GM18499 (cell line): ENCODE data around the gene DTHD1.

Source experiments
- ATAC-seq: cut with Tn5 transposase; IDR thresholded peaks from one replicate; pipeline ENCODE4 v1.9.1; 2021; ENCODE audit warnings: moderate number of reproducible peaks; ENCODE audit not compliant: insufficient read depth, unreplicated experiment

Gene DTHD1

DNA sequence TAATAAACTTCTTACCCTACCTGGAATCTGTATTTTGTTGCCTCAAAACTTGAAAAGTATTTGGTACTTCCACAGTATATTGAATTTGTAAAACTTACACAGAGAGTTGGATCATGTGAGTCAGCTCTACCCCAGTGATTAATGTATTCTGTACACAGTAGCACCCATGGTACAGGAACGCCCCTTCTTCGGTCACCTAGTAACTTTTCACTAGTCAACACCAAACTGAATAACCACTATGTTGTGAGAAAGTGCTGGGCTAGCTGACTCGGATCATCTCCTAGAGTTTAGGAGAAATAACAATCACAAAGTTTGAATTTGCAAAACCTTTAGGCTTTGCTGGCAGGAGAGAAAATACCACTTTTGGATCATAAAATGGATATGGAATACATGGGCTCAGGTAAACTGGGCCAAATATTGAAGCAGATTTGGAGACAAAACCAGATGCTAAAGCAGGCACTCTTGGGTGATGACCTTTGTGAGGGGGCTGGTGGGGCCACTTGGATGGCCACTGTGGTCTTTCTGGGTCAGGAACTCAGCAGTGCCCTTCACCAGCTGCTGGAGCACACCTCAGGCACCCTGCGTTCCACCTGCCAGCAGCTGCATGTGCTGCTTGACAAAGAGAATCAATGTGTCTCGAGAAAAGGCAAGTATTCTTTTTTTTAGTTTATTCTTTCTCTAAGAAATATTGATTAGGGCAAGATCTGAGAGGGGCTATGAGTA lies at the start of gene DTHD1:
Gene DTHD1 (plus strand): TSS at position 233 of the 723 bp plus-strand sequence. CDS start 143 bp downstream, at position 376.
- no peak for ATAC-seq

DNA sequence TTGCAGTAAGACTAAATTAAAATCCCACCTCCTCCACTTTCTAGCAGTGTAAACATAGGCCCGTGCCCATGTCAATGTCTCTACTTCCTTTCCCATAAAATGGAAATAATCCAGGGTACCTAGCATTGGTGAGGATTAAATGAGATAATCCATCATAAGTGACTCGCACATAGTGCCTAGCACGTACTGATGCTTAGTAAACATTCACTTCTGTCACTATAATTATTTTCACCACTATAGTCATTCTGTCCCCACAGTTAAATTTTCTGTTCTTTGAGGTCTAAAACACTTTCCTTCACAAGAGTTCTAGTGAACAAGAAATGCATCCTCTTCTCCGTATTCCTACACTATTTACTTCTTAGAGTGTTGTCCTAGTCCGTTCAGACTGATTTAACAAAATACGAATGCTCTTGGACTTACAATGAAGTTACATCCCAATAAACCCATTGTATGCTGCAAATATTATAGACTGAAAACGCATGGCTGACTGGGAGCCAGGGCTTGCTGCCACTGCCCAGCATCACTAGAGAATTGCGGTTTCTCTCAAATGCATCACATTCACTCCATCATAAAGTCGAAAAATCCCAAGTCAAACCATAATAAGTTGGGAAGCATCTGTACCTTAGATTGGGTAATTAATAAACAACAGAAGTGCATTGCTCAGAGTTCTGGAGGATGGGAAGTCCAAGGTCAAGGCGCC lies 47.7 kb upstream of the DTHD1 start:
- ATAC-seq, result no peak

DNA sequence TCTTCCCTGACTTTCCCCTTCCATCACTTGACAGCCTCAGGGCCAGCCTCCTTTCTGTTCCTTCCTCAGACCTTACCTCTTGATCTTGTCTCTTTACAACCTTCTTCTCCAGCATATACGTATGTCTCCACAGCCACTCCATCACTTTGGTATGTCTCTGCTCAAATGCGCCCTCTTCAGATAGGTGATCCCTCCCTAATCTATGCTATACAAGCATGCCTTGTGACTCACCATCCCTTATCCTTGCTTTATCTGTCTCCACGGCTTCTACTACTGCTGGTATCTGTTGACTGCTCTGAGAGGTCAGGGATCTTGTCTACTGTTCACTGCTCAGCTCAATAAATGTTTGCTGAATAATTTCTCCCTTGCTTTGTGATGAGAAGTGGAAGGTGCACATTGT lies 46.1 kb upstream of the DTHD1 start:
- ATAC-seq, result no peak

DNA sequence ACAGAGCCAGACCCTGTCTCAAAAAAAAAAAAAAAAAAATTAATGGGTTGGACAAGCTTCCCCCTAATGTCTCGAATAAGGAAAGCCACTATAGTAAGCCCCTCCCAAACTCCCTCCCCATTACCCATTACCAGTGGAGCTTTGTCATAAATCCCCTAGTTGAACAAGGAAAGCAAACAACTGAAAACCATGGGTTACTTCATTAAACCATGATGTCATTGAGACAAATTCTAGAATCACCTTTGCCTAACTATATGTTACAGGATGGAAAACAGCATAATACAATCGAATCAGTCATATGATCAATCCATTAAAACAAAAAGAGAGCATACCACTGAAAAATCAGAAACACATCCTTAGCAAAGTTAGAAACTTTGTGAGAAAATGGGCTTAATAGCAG lies 45.3 kb upstream of the DTHD1 start:
- no peak for ATAC-seq

DNA sequence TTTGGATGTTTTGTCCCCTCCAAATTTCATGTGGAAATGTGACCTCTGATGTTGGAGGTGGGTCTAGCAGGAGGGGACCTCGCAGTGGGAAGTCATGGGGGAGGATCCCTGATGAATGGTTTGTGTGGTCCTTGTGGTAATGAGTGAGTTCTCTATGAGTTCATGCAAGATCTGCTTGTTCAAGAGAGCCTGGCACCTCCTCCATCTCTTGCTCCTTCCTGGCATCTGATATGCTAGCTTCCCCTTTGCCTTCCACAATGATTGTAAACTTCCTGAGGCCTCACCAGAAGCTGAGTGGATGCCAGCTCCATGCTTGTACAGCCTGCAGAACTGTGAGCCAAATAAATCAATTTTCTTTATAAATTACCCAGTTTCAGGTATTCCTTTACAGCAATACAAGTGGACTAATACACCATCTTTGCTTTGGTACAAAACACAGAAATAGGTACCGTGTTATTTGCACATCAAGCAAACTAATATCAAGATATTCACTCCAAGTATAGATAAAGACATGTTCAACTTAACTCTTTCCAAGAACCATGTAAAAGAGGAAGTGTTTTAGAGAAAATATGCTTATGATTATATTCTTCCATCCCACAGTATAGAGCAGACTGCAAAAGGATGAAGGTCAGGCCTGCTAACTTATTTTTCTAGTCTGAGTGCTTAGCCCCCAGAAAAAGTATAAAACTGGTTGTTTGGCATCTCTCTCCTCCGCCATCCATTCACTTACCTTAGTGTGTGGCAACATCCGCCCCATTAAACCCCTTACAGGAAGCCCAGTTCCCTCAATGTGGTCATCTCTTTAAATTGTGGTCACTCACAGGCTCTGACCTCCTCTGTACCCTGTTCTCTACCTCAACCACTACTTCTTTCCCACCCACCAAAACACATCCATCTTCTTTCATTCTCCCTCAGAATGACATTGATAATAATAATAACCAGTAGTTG lies 43.8 kb upstream of the DTHD1 start:
- no peak for ATAC-seq

DNA sequence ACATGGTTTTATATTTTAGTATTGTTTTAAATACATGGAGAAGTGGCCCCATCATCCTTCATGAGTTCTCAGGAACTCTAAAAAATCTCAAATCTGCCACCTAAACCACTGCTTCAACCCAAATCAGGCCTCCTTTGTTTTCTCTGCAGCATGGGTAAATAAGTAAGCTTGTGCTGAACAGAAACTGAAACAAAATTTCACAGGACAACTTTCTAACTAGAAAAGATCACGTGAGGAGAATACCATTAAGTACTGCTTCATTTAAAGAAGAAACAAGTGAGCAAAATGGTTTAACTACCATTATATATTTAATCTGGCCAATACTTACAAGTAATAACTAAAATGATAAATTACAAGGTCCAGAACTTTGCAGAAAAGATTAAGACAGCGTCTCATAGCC lies 39.6 kb upstream of the DTHD1 start:
- ATAC-seq, result peak; percentile 51

DNA sequence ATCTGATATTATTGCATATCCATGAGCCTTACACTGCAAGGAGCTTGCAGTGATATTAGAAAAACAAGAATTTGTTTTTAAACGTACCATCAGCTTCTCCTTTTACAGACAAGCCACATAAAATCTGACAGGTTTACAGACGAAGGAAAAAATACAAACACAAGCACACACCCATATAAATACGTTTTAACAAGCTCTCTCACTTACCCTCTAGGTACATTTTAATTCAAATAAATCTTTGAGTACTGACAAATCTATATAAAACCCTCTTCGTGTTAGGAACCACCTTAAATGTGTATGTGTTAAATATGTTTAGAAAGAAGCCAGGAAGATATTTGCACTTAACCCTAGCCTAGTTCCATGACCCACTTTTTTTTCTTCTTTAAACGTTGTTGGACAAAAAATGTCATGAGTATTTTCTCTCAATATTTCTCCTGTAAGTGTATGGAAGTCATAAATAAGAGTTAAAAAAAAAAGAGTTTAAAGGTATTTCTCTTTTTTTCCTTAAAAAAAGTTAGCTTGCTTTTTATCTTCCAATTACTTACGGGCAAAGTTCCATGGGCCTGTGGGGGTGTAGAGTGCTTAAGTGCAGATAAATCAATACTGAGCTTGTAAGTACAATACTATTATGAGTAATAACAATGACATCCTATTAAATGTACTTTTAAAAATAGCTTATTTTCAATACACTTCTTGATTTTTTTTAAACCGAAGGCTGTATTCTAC lies 38.6 kb upstream of the DTHD1 start:
- ATAC-seq, result no peak

DNA sequence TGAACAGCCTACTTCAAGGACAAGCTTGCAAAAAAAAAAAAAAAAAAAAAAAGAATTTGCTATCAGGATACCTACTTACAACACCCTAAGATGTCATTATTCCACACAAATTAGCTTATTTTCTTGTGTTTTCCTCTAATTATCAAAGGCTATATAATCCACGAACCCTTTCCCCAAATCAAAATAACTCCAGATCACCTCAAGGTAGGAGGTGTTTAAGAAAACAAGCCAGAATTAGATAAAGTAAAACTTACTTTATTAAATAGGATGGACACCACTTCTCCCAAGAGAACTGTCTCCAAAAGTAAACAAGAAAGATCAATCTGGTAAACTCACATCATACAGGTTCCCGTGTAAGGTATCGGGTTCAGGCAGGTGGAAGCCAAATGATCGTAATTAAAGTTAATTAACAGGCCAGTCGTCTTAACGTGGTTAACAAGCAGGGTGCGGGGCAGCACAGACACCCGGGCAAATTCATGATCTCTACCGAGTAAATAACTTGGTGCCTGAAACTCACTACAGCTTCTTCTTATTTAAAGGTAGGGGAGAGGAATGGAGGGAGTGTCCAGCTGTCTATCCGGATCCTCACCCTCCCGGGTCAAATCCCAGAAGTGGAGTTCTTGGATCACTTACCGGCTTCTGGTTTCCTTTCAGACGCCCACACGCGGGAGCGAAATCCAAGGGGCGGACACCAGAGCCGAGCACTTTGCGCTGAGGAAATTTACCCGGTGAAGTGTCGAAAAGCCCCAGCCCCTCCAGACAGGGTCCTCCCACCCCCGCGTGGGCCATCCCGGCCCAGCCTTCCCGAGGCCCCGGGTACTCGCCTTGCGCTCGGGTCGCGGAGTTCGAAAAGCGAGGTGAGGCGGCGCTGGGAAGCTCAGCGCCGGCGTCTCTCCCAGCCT lies 37.8 kb upstream of the DTHD1 start:
- peak; percentile 3 for ATAC-seq

DNA sequence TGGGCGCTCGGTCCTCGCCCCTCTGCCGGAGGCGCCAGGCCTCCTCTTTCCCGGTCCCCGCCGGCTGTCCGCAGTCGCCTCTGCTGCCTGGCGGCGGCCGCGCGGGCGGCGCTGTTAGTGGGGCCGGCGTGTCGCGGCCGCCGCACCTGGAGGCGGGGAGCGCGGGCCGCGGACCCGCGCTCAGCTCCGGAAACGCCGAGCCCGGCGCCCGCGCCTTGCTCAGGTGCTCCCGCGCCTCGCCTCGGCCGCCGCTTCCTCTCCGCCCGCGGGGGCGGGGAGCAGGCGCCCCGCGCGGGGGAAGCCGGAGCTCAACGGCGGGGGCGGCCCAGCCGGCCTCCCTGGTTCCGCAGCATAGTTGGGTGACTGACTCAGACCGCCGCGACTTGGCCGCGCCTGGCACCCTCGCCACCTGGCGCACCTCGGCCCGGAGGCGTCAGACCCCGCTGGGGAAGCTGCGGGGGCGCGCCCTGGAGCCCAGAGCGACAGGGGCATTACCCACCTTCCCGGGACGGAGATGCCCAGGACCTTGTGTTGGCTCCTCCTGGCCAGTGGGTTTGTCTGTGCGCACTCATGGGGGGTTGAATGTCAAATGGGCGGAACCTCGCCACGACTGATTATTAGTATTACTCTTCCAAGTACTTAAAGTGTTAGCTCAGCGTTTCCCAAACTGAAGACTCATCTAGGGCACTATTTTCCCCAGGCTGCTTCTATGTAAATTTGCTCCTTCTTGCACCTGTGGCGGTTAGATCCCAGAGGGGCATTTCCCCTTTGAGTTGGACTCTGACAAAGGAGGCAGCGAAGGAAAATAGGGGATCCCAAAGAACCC lies 36.9 kb upstream of the DTHD1 start, which contains the start of gene ARAP2:
Gene ARAP2 (minus strand): TSS at position 258 of the 826 bp plus-strand sequence. CDS start 15,028 bp downstream, outside the sequence.
- peak; percentile 29 for ATAC-seq

DNA sequence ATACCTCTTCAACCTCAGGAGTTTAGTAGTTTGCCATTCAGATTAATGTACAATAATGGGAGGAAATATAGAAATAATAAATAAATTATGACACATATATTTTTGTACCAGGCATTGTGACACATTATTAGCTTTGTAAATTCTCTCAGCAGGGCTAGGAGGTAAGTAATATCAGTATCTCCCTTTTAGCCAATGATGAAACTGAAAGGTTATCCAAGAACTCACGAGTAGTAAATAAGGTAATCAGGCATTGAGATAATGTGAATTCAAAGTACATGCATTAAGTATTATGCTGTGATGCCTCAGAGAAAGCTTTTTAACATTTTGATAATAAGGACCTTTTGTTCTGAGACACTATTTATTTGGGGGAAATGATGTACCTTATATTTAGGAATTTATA lies 31.8 kb upstream of the DTHD1 start:
- no peak for ATAC-seq

DNA sequence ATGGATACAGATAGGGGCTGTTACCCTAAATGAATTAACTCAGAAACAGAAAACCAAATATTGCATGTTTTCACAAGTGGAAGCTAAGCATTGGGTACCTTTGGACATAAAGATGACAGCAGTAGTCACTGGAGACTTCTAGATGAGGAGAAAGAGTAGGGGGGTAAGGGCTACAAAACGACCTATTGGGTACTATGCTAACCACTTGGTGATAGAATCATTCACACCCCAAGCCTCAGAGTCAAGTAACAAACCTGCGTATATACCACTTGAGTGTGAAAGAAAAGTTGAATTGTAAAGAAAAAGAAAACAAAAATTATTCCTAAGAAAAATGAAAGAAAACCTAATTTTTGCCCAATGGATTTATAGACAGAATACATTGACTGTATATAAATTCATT lies 29.4 kb upstream of the DTHD1 start:
- ATAC-seq, result no peak

DNA sequence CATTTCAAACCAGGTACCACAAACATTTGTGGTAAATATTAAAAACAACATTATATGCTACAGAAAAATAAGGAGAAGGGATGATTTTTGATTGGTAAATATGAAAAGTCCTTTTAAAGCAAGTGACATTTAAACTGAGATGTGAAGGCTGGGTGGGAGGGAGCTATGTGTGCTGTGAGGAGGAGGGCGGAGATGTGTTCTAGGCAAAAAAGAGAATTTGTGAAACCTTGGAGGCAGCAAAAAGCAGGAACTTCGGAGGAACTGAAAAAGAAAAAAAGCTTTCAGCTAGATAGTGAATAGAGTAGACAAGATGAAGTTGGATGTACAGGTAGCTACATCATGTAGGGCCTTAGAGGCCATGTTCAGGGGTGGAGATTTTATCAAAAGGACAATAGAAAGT lies 27.0 kb upstream of the DTHD1 start:
- no peak for ATAC-seq

DNA sequence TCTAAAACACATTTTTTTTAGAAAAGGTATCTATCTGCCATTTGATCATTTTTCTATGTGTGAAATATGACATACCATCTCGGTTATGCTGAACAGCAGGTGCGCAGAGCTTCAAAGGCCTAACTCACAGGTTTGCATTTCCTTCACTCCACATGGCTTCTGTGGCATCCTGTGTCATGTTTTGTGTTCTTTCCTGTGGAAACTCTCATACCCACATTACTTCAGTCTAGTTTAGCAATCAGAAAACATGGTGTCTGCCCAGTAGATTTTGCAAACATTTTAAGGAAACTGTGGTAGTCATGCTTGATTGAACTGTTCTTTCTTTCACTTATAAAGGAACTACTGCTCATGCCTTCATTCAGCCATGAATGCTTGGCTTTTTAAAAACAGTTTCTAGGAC lies 25.8 kb upstream of the DTHD1 start:
- peak; percentile 68 for ATAC-seq

DNA sequence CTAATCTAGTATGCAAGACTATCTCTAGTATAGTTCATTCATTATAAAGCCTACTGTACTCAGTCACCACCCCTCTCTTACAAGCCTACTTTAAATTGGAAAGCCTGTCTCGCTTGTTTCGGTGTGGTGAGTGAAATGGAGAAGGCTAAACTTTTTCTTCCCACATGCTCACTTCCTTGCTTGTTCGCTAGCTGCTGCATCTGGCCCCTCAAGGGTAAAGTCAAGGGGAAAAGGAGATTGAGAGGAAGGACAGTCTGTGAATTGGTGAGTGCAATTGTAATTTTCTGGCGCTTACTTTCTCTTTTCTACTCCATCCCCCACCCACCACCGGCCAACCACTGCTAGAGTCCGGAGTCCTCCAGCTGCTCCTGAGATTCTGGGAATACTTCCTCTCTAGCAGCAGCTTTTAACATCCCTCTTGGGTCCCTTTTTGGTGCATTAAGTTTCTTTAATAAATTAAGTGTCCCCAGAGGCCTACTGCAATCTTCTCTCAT lies 25.0 kb upstream of the DTHD1 start:
- peak; percentile 37 for ATAC-seq

DNA sequence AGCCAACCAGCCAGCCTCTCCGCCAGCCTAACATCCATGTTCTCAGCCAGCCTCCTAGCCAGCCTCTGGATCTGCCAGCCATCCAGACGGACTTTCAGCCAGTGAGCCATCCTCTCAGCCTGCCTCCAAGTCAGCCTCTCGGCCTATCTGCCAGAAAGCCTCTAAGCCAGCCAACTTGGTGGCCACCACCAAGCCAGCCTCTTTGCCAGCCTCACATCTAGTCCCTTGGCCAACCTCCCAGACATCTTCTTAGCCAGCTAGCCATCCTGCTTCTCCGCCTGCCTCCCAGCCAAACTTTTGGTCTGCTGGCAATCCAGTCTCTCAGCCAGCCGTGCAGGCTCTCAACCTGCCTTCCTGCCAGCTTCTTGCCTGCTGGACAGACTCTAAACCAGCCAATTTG lies 20.7 kb upstream of the DTHD1 start:
- ATAC-seq, result no peak

DNA sequence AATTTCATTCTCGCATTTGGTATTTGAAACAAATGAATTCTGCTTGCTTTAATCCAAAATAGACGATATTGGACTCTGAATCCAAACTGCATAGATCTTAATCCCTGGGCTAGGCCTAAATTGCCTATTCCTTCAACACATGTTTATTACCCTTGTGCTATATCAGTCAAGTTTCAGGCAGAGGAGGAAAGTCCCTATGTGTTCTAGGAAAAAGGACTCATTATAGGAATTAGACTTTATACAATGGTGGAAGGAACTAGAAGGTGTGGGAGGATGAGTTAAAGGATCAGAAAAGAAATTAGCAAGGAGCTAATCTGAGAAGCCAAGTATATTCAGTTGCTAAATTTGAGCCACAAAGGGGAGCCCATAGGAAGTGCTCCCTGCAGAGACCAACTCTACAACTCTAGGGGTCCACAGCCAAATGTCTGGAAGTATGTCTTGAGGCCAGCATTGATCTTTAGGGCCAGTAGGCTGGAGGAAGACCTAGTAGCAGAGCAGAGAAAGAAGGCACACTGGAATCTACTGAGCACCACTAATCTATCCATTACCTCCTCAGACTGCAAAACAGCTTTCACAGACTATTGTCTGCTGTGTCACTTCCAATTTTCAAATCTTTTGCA lies 17.1 kb upstream of the DTHD1 start:
- no peak for ATAC-seq

DNA sequence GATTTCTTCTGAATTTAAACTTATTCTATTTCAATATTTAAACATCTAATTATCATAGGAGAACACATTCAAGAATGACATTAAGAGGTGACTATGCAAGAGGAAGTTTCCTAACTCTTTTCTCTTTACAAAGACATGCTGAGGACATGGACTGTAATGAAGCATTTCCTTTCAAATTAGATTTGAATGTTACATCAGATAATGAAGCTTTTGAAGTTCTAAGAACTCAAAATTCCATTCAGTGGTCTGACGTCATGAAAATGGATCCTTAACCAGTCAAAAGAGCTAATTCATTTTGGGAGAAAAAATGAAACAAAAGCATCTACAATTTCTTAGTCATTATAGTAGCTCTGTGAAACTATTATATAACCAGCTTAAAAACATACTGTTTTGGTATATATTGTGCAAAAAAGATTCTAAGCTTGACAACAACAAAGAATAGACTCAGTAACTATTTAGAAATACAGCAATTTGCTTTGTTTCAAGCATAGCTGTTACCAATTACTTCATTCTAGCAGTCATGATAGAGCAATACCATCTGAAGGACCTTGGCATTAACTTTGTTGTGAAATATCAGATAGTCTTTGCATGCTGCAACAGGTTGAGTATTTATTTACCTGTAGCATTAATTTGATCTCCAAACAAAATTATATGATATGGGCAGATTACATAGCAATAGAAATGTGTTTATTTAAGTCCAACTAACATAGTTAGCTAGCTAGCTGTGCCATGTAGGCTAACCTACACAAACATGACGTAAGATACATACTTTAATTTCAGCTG lies 13.7 kb upstream of the DTHD1 start:
- ATAC-seq, result no peak
